22Rv1 (cell line): ENCODE measurements around the gene PDK2.

Experiments
- ZFX ChIP-seq: fragments of 450-650 bp; IDR thresholded peaks from 2 replicates; pipeline ENCODE4 v1.6.1; 2017; ENCODE audit warnings: antibody characterized with exemption, borderline replicate concordance
- TF ChIP-seq, protein P1 (sequence below): fragments of 450-650 bp; IDR thresholded peaks from 2 replicates; pipeline ENCODE4 v1.5.1; 2017; ENCODE audit warnings: mild to moderate bottlenecking

DNA sequence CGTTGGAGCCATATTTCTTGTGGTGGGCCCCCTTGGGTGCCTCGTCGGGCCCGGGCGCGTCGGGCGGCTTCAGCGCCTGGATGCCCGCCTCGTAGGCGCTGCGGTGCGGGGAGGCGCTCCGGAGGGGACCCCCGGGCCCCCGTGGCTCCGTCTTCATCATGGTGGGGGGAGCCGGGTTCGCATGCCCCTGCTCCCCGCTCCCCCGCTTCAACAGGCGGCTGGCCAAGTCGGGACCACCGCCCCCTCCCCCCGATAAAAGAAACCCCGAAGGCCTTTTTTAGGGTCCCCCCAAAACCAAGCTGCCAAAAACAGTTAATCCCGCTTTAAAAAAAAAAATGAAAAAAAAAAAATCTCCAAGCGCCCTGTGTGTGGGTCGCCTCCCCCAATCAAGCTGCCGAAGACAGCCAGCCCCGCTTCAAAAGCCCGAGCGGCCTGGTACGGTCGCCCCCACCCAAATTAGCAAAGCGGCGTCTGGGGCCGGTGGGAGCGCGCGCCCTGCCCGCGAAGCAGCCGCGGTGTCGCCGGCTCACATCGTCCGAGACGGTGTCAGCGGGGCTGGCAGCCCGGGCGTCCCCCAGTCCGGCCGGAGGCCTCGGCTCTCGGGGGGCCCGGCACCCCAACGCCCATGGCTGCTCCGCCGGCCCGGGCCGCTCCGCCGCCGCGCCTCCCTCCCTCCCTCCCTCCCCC, 55.3 kb downstream of the PDK2 start, which contains the start of gene PPP1R9B:
- TF ChIP-seq, protein P1, sequence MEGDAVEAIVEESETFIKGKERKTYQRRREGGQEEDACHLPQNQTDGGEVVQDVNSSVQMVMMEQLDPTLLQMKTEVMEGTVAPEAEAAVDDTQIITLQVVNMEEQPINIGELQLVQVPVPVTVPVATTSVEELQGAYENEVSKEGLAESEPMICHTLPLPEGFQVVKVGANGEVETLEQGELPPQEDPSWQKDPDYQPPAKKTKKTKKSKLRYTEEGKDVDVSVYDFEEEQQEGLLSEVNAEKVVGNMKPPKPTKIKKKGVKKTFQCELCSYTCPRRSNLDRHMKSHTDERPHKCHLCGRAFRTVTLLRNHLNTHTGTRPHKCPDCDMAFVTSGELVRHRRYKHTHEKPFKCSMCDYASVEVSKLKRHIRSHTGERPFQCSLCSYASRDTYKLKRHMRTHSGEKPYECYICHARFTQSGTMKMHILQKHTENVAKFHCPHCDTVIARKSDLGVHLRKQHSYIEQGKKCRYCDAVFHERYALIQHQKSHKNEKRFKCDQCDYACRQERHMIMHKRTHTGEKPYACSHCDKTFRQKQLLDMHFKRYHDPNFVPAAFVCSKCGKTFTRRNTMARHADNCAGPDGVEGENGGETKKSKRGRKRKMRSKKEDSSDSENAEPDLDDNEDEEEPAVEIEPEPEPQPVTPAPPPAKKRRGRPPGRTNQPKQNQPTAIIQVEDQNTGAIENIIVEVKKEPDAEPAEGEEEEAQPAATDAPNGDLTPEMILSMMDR: no peak
- TF ChIP-seq ZFX: no peak
